ENCODE data around the gene ARMC8.
A peak's percentile ranks its signal among the peaks of the same experiment; 100 is the strongest.

ARMC8 gene

GRCh38 chr3:138187296-138188012 lies at the start of gene ARMC8:
TSS of gene ARMC8 (plus strand) at chr3:138187301. CDS start at chr3:138187555, 254 bp downstream.
- Histone ChIP-seq H3K4me3 (ENCODE audit: low read depth in 1 of 2, low read length in 2 of 2) (peak within 1 kb of the TSS; percentile 58 to 74), H3K27me3 (ENCODE audit: insufficient read depth, low read length, poor library complexity) (no peaks in the 10 kb centered on the region), H3K79me2 (ENCODE audit: insufficient read depth, low read length) (peaks cover 51% of the 10 kb centered on the region), H2AFZ (ENCODE audit: low read depth, low read length) (peak within 1 kb of the TSS; percentile 93), H4K20me1 (ENCODE audit: insufficient read depth, low read length) (peaks cover 33% of the 10 kb centered on the region), H3K27ac (ENCODE audit: low read length) (peak within 1 kb of the TSS; percentile 99), H3K4me1 (ENCODE audit: insufficient read depth, low read length) (peaks cover 37% of the 10 kb centered on the region), H3K4me2 (ENCODE audit: insufficient read depth, low read length) (peak within 1 kb of the TSS; percentile 92), H3K9ac (ENCODE audit: low read depth, low read length) (peak within 1 kb of the TSS; percentile 85), H3K9me3 (ENCODE audit: insufficient read depth, low read length, severe bottlenecking) (no peaks in the 10 kb centered on the region), H3K36me3 (ENCODE audit: insufficient read depth, low read length) (peaks cover 23% of the 10 kb centered on the region)
- peak; percentile 87 for ATAC-seq (ENCODE audit: insufficient read depth, low read depth)
- DNase-seq = no peak
- TF ChIP-seq CTCF (IDR thresholded peaks at IDR 0.05; ENCODE audit: borderline replicate concordance, extremely low read depth, low read length, poor library complexity, severe bottlenecking) (no peak), EZH2 (IDR thresholded peaks at IDR 0.05; ENCODE audit: borderline replicate concordance, low read depth, low read length, severe bottlenecking) (no peak)

- Histone ChIP-seq H3K27ac (ENCODE audit: low read length) (no peak overlapping the region), H3K4me2 (ENCODE audit: insufficient read depth, low read length) (no peak overlapping the region), H2AFZ (ENCODE audit: low read depth, low read length) (no peak overlapping the region), H3K4me1 (ENCODE audit: insufficient read depth, low read length) (no peaks in the 10 kb centered on the region), H3K36me3 (ENCODE audit: insufficient read depth, low read length) (no peaks in the 10 kb centered on the region), H3K9ac (ENCODE audit: low read depth, low read length) (no peak overlapping the region), H3K27me3 (ENCODE audit: insufficient read depth, low read length, poor library complexity) (peaks cover 21% of the 10 kb centered on the region), H3K9me3 (ENCODE audit: insufficient read depth, low read length, severe bottlenecking) (no peaks in the 10 kb centered on the region), H3K79me2 (ENCODE audit: insufficient read depth, low read length) (no peaks in the 10 kb centered on the region), H3K4me3 (ENCODE audit: low read depth in 1 of 2, low read length in 2 of 2) (no peak overlapping the region), H4K20me1 (ENCODE audit: insufficient read depth, low read length) (no peaks in the 10 kb centered on the region)
- no peak for TF ChIP-seq CTCF (IDR thresholded peaks at IDR 0.05; ENCODE audit: borderline replicate concordance, extremely low read depth, low read length, poor library complexity, severe bottlenecking)
- no peak for TF ChIP-seq EZH2 (IDR thresholded peaks at IDR 0.05; ENCODE audit: borderline replicate concordance, low read depth, low read length, severe bottlenecking)
- no peak for ATAC-seq (ENCODE audit: insufficient read depth, low read depth)
- no peak for DNase-seq
Measured at GRCh38 chr3:138137861-138138260, 49.2 kb upstream of the ARMC8 start.

- Histone ChIP-seq H3K27ac (ENCODE audit: low read length) (no peak overlapping the region), H3K4me3 (ENCODE audit: low read depth in 1 of 2, low read length in 2 of 2) (no peak overlapping the region), H3K9ac (ENCODE audit: low read depth, low read length) (no peak overlapping the region), H3K27me3 (ENCODE audit: insufficient read depth, low read length, poor library complexity) (peaks cover 9% of the 10 kb centered on the region), H3K36me3 (ENCODE audit: insufficient read depth, low read length) (no peaks in the 10 kb centered on the region), H4K20me1 (ENCODE audit: insufficient read depth, low read length) (no peaks in the 10 kb centered on the region), H3K4me2 (ENCODE audit: insufficient read depth, low read length) (no peak overlapping the region), H3K4me1 (ENCODE audit: insufficient read depth, low read length) (no peaks in the 10 kb centered on the region), H2AFZ (ENCODE audit: low read depth, low read length) (no peak overlapping the region), H3K9me3 (ENCODE audit: insufficient read depth, low read length, severe bottlenecking) (no peaks in the 10 kb centered on the region), H3K79me2 (ENCODE audit: insufficient read depth, low read length) (no peaks in the 10 kb centered on the region)
- no peak for DNase-seq
- TF ChIP-seq CTCF (IDR thresholded peaks at IDR 0.05; ENCODE audit: borderline replicate concordance, extremely low read depth, low read length, poor library complexity, severe bottlenecking) = no peak
- TF ChIP-seq EZH2 (IDR thresholded peaks at IDR 0.05; ENCODE audit: borderline replicate concordance, low read depth, low read length, severe bottlenecking) = no peak
- no peak for ATAC-seq (ENCODE audit: insufficient read depth, low read depth)
Measured at GRCh38 chr3:138139691-138140090, 47.4 kb upstream of the ARMC8 start.
